IMR-90 (cell line): ENCODE data around the gene KCNQ1. TPM values are rescaled to one million over a fixed set of nuclear protein-coding genes. Genes with fewer than 3 reads are reported as not detected.

Experiments
- ATAC-seq: fragments of 200-7000 bp; cut with Tn5 transposase; 2 replicates; pipeline ENCODE4 v1.9.1; 2020; ENCODE audit warnings: low read depth, mild to moderate bottlenecking, moderate library complexity
- BruUV-seq: library from RNA; stranded (reverse); fragments of 400-500 nt; replicated peaks from 2 replicates; lab custom pipeline; 2021; lab: Mats Ljungman, UMichigan
- CTCF ChIA-PET: fragments of 300-600 bp; formaldehyde crosslinking; extraction: SDS; loops from one replicate; lab custom pipeline; 2021; ENCODE audit warnings: antibody characterized with exemption; lab: Yijun Ruan, JAX
- POLR2A ChIA-PET: fragments of 300-600 bp; sonication (Branson Sonifier 250); formaldehyde crosslinking; loops from one replicate; lab custom pipeline; 2022; ENCODE audit warnings: antibody characterized with exemption; ENCODE audit not compliant: unreplicated experiment; lab: Charles Lee
- DNase-seq: peaks from one replicate; pipeline ENCODE4 v3.0.0; 2013
- H2AFZ ChIP-seq: replicated peaks from 2 replicates; pipeline ENCODE3; 2013; ENCODE audit warnings: low read length, mild to moderate bottlenecking; ENCODE audit not compliant: poor library complexity
- H2AK5ac ChIP-seq: 2 replicates; pipeline ENCODE4 v1.6.1; 2013; ENCODE audit warnings: low read depth, low read length, inconsistent platforms
- H2AK9ac ChIP-seq: replicated peaks from 2 replicates; pipeline ENCODE3; 2013; ENCODE audit warnings: mild to moderate bottlenecking, low read depth, low read length, moderate library complexity; ENCODE audit not compliant: poor library complexity
- H2BK120ac ChIP-seq: 2 replicates; pipeline ENCODE4 v1.6.1; 2013; ENCODE audit warnings: low read depth, low read length, inconsistent platforms
- H2BK15ac ChIP-seq: 3 replicates; pipeline ENCODE4 v1.6.1; 2013; ENCODE audit warnings: low read depth, low read length, inconsistent platforms
- H2BK20ac ChIP-seq: 2 replicates; pipeline ENCODE4 v1.6.1; 2013; ENCODE audit warnings: low read depth, mild to moderate bottlenecking, inconsistent platforms, low read length, moderate library complexity
- H2BK5ac ChIP-seq: 2 replicates; pipeline ENCODE4 v1.6.1; 2013; ENCODE audit warnings: mild to moderate bottlenecking, low read depth, low read length, inconsistent platforms; ENCODE audit not compliant: poor library complexity, severe bottlenecking
- H3K14ac ChIP-seq: replicated peaks from 2 replicates; pipeline ENCODE4 v1.6.1; 2013; ENCODE audit warnings: low read depth, low read length, inconsistent platforms
- H3K18ac ChIP-seq: 2 replicates; pipeline ENCODE4 v1.6.1; 2013; ENCODE audit warnings: low read depth, low read length, control low read depth
- H3K23ac ChIP-seq: 2 replicates; pipeline ENCODE4 v1.6.1; 2013; ENCODE audit warnings: low read depth, low read length, inconsistent platforms
- H3K27ac ChIP-seq: 2 replicates; pipeline ENCODE4 v1.5.1; 2013; ENCODE audit warnings: mild to moderate bottlenecking, control low read depth, low read length; ENCODE audit not compliant: insufficient read depth
- H3K27me3 ChIP-seq: 2 replicates; pipeline ENCODE4 v1.6.1; 2013; ENCODE audit warnings: low read length; ENCODE audit not compliant: control insufficient read depth, insufficient read depth
- H3K36me3 ChIP-seq: 2 replicates; pipeline ENCODE4 v1.6.1; 2013; ENCODE audit warnings: low read length, mixed read lengths; ENCODE audit not compliant: control insufficient read depth, insufficient read depth
- H3K4ac ChIP-seq: 2 replicates; pipeline ENCODE4 v1.6.1; 2013; ENCODE audit warnings: low read depth, low read length, inconsistent platforms
- H3K4me1 ChIP-seq: 2 replicates; pipeline ENCODE4 v1.6.1; 2013; ENCODE audit warnings: low read length, mixed read lengths; ENCODE audit not compliant: control insufficient read depth, insufficient read depth
- H3K4me2 ChIP-seq: 2 replicates; pipeline ENCODE4 v1.6.1; 2013; ENCODE audit warnings: low read depth, mild to moderate bottlenecking, control low read depth, low read length, moderate library complexity
- H3K4me3 ChIP-seq: 2 replicates; pipeline ENCODE4 v1.5.1; 2013; ENCODE audit warnings: low read depth, mild to moderate bottlenecking, control low read depth, low read length, moderate library complexity; ENCODE audit not compliant: insufficient read depth
- H3K56ac ChIP-seq: 2 replicates; pipeline ENCODE4 v1.6.1; 2013; ENCODE audit warnings: low read length, inconsistent platforms; ENCODE audit not compliant: insufficient read depth; ENCODE audit errors: extremely low read depth
- H3K79me1 ChIP-seq, 2 experiments: 2 replicates each; pipeline ENCODE4 v1.6.1; 2013; ENCODE audit warnings: low read length in 2 of 2, inconsistent platforms in 1 of 2, low read depth in 1 of 2
- H3K9ac ChIP-seq: 2 replicates; pipeline ENCODE4 v1.6.1; 2013; ENCODE audit warnings: low read depth, low read length, control low read depth
- H3K9me1 ChIP-seq: 2 replicates; pipeline ENCODE4 v1.6.1; 2013; ENCODE audit warnings: low read length, inconsistent platforms; ENCODE audit not compliant: insufficient read depth
- H3K9me3 ChIP-seq: 2 replicates; pipeline ENCODE4 v1.6.1; 2013; ENCODE audit warnings: low read length; ENCODE audit not compliant: control insufficient read depth, insufficient read depth
- H4K20me1 ChIP-seq: 2 replicates; pipeline ENCODE4 v1.6.1; 2013; ENCODE audit warnings: low read length, inconsistent platforms; ENCODE audit not compliant: insufficient read depth
- H4K5ac ChIP-seq: 2 replicates; pipeline ENCODE4 v1.6.1; 2013; ENCODE audit warnings: mild to moderate bottlenecking, low read depth, low read length, control low read depth
- H4K8ac ChIP-seq, 2 experiments: 2 replicates each; pipeline ENCODE4 v1.6.1; 2013; ENCODE audit warnings: low read depth in 2 of 2, low read length in 2 of 2, control low read depth in 1 of 2, inconsistent platforms in 1 of 2
- H4K91ac ChIP-seq: 2 replicates; pipeline ENCODE4 v1.6.1; 2013; ENCODE audit warnings: low read depth, low read length, inconsistent platforms; ENCODE audit not compliant: insufficient read depth
- BHLHE40 ChIP-seq: fragments of 150-350 bp; IDR thresholded peaks from 2 replicates; pipeline ENCODE4 v1.6.1; 2016; ENCODE audit warnings: mild to moderate bottlenecking, low read depth, low read length
- CEBPB ChIP-seq: IDR thresholded peaks from 2 replicates; pipeline ENCODE4 v1.6.1; 2012; ENCODE audit warnings: low read depth, low read length, improper control_type of control experiment
- CHD1 ChIP-seq: IDR thresholded peaks from 2 replicates; pipeline ENCODE4 v1.6.1; 2012; ENCODE audit warnings: low read depth, low read length, improper control_type of control experiment
- MAFK ChIP-seq: IDR thresholded peaks from 2 replicates; pipeline ENCODE4 v1.6.1; 2012; ENCODE audit warnings: low read depth, low read length, improper control_type of control experiment
- MAZ ChIP-seq: IDR thresholded peaks from 2 replicates; pipeline ENCODE4 v1.6.1; 2012; ENCODE audit warnings: low read depth, mild to moderate bottlenecking, low read length, improper control_type of control experiment, moderate library complexity, borderline replicate concordance
- MXI1 ChIP-seq: IDR thresholded peaks from 2 replicates; pipeline ENCODE4 v1.6.1; 2012; ENCODE audit warnings: low read depth, mild to moderate bottlenecking, low read length, moderate library complexity, borderline replicate concordance
- NFE2L2 ChIP-seq: fragments of 150-350 bp; IDR thresholded peaks from 2 replicates; pipeline ENCODE4 v1.6.1; 2016; ENCODE audit warnings: low read depth, mild to moderate bottlenecking, low read length
- POLR2A ChIP-seq: IDR thresholded peaks from 2 replicates; pipeline ENCODE4 v1.6.1; 2012; ENCODE audit warnings: mild to moderate bottlenecking, low read depth, low read length
- RCOR1 ChIP-seq: IDR thresholded peaks from 2 replicates; pipeline ENCODE4 v1.6.1; 2012; ENCODE audit warnings: mild to moderate bottlenecking, low read length, improper control_type of control experiment; ENCODE audit not compliant: insufficient replicate concordance
- RFX5 ChIP-seq: IDR thresholded peaks from 2 replicates; pipeline ENCODE4 v1.8.0; 2012; ENCODE audit warnings: low read depth, mild to moderate bottlenecking, low read length, moderate library complexity
- SMC3 ChIP-seq: fragments of 150-350 bp; IDR thresholded peaks from 2 replicates; pipeline ENCODE4 v1.6.1; 2016; ENCODE audit warnings: low read depth, mild to moderate bottlenecking, antibody characterized with exemption, low read length, moderate library complexity
- WGBS, 2 experiments: methylation state at CpG; one replicate each; pipeline versions ENCODE4 v1.1.5 to v1.1.7; 2013; ENCODE audit warnings: missing lambda C conversion rate in 2 of 2; ENCODE audit not compliant: insufficient read length in 1 of 2; ENCODE audit errors: extremely low coverage in 2 of 2; 5-methylcytosine and 5-hydroxymethylcytosine counted together
- dilution Hi-C: fragments of 300-500 bp; cut with HindIII; formaldehyde crosslinking; loops from one replicate; pipeline ENCODE4 v1.14.3; 2018; ENCODE audit warnings: low sequenced_read_pairs; ENCODE audit not compliant: unreplicated experiment
- in situ Hi-C: fragments of 300-500 bp; cut with MboI; formaldehyde crosslinking; loops from 3 replicates; pipeline ENCODE4 v1.14.3; 2019; ENCODE audit warnings: low sequenced_read_pairs, inconsistent platforms, mixed read lengths
- intact Hi-C: fragments of 100-400 bp; cut with micrococcal nuclease; formaldehyde crosslinking; loops from 2 replicates; pipeline ENCODE4 v1.10.0; 2022
- polyA plus RNA-seq, 3 experiments: library from polyadenylated mRNA; depleted of rRNA; stranded (reverse); fragments of >200 nt; gene quantifications; 2 replicates each; pipeline ENCODE4 v1.2.3, GENCODE V29; 2012; ENCODE audit warnings: low replicate concordance in 1 of 3
- total RNA-seq: library from RNA; depleted of rRNA; stranded (reverse); fragments of >200 nt; gene quantifications from 2 replicates; pipeline ENCODE4 v1.2.3, GENCODE V29; 2012
- TF ChIP-seq, protein P1 (sequence below): conservative IDR thresholded peaks from 2 replicates; pipeline ENCODE4 v1.5.1; 2012; ENCODE audit warnings: mild to moderate bottlenecking, low read depth, low read length, improper control_type of control experiment
- TF ChIP-seq, protein P2 (sequence below): fragments of 150-350 bp; IDR thresholded peaks from 2 replicates; pipeline ENCODE4 v1.6.1; 2017; ENCODE audit warnings: mild to moderate bottlenecking, antibody characterized with exemption, low read length, low read depth

The KCNQ1 gene
- total and polyA plus RNA-seq, 2 of the 4 experiments (the other 2 are of a cell fraction), result 0.07 TPM; not detected in 1

DNA sequence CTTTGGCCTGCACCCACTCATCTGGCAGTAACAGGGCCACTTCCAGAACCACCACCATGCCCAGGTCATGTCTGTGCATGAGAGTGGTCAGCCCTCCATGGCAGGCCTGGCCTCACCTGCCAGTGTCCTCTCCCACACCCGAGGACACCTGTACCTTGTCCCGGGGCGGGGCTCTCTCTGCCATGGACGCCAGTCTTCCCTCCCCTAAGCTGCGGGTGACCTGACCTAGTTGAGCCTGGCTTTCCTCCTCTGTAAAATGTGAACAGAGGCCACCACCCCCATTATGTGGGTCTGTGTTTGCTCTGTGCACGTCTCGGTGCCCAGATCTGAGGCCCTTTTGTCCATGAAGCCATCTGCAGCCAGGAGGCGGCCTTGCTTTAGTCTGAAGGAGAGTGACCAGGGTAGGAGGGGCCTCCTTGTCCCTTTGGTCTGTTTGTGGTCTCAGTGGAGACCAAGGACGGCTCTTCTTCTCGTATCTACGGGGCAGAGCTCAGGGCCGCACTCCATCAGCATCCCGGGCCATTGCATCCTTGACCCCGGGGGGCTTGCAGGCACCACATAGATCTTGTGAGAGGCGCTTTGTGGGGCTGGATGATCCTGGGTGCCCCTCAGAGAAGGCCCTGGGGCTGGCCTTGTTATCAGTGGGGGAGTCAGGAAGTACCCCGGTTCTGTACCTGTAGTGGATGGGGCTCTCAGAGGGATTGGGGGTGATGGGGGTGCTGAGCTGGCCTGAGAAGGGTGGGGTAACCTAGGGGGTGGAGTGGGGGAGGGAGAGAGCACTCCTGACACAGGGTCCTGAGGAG, 121.6 kb downstream of the KCNQ1 start:
- in situ Hi-C loops, result no loop called here

More for the DNA sequence above, 121.6 kb downstream of the KCNQ1 start:
- Histone ChIP-seq H4K8ac (no peak overlapping the region), H4K20me1 (no peaks in the 10 kb centered on the region), H3K9me3 (no peaks in the 10 kb centered on the region; the same call in 1 of the 2 replicates), H2AK5ac (no peak overlapping the region), H3K36me3 (no peaks in the 10 kb centered on the region), H3K9me1 (no peaks in the 10 kb centered on the region), H4K91ac (no peak overlapping the region), H3K27me3 (peaks cover 19% of the 10 kb centered on the region), H3K4me1 (no peaks in the 10 kb centered on the region), H3K23ac (no peak overlapping the region), H3K4ac (no peak overlapping the region), H3K4me3 (no peak overlapping the region), H3K79me1 (no peaks in the 10 kb centered on the region), H3K14ac (no peak overlapping the region), H2AK9ac (no peak overlapping the region), H3K56ac (no peak overlapping the region), H2BK20ac (no peak overlapping the region), H3K9ac (no peak overlapping the region), H3K27ac (no peak overlapping the region), H4K5ac (no peak overlapping the region), H3K4me2 (no peak overlapping the region), H2BK5ac (no peak overlapping the region), H2BK120ac (no peak overlapping the region), H2BK15ac (no peak overlapping the region), H2AFZ (no peak overlapping the region), H3K18ac (no peak overlapping the region)
- intact Hi-C loops (no loop called here), dilution Hi-C loops (no loop called here)
- TF ChIP-seq MAZ (no peak), SMC3 (no peak), CEBPB (no peak), MAFK (no peak), BHLHE40 (no peak), NFE2L2 (no peak), MXI1 (no peak), RCOR1 (no peak), CHD1 (no peak), RFX5 (no peak), POLR2A (no peak)
- TF ChIP-seq, protein P1, sequence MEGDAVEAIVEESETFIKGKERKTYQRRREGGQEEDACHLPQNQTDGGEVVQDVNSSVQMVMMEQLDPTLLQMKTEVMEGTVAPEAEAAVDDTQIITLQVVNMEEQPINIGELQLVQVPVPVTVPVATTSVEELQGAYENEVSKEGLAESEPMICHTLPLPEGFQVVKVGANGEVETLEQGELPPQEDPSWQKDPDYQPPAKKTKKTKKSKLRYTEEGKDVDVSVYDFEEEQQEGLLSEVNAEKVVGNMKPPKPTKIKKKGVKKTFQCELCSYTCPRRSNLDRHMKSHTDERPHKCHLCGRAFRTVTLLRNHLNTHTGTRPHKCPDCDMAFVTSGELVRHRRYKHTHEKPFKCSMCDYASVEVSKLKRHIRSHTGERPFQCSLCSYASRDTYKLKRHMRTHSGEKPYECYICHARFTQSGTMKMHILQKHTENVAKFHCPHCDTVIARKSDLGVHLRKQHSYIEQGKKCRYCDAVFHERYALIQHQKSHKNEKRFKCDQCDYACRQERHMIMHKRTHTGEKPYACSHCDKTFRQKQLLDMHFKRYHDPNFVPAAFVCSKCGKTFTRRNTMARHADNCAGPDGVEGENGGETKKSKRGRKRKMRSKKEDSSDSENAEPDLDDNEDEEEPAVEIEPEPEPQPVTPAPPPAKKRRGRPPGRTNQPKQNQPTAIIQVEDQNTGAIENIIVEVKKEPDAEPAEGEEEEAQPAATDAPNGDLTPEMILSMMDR, result no peak
- TF ChIP-seq, protein P2, sequence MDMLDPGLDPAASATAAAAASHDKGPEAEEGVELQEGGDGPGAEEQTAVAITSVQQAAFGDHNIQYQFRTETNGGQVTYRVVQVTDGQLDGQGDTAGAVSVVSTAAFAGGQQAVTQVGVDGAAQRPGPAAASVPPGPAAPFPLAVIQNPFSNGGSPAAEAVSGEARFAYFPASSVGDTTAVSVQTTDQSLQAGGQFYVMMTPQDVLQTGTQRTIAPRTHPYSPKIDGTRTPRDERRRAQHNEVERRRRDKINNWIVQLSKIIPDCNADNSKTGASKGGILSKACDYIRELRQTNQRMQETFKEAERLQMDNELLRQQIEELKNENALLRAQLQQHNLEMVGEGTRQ, result no peak
- 80% methylated on average over 10 of the region's 16 CpGs; no CpG with 5 or more reads in 1 of the 2 experiments for WGBS, 2 experiments
- DNase-seq (no peak), ATAC-seq (no peak)
- CTCF ChIA-PET, result no interaction called here
- POLR2A ChIA-PET, result no interaction called here
- BruUV-seq, result no TSS peak
